ENCODE data around the gene ADD3. TPM values are rescaled to one million over a fixed set of nuclear protein-coding genes. Genes with fewer than 3 reads are reported as not detected.

ADD3 gene
- polyA plus RNA-seq, 1 experiment: 192 TPM

GRCh38 chr10:109971634-109972033 is 36.1 kb upstream of the ADD3 start:
- ChIA-PET POLR2A (no interaction called here), CTCF (no interaction called here)
- Histone ChIP-seq H3K9me3 (ENCODE audit: control insufficient read depth, insufficient read depth, low read length) (no peaks in the 10 kb centered on the region; the same call in 1 of the 2 replicates), H3K27ac (ENCODE audit: low read depth, low read length) (no peak overlapping the region), H3K4me3 (ENCODE audit: low read depth, low read length) (no peak overlapping the region), H3K27me3 (ENCODE audit: control insufficient read depth, insufficient read depth, low read length) (no peaks in the 10 kb centered on the region)
- DNase-seq (ENCODE audit: low read depth, low spot score): no peak
- TF ChIP-seq CTCF (IDR thresholded peaks at IDR 0.05; ENCODE audit: low read depth, low read length): no peak

DNA sequence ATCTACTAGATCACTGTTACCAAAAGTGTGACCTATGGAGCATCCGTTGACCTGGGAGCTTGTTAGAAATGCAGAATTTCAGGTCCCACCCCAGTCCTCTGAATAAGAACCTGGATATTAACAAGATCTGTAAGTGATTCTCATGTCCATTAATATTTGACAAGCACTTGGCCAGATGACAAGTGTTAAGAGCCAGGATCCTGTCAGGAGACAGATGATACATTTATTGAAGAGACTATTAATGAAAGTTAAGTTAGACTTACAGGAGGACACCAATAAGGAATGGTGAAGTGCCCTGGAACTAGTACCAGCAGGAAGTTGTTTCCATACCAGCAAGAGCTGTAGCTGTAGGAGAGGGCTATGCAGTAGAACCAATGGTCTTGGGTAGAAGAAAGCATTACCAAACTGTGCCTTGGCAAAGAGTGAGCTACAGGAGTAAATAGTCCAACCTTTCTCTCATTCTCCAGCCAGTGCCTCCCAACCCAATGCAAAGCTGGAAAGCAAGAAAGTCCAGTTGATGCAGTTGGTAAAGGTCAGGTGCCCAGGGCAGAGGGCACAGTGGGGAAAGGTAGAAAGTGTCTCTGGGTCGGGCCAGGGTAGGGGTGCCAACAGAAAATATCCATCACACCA is 35.3 kb upstream of the ADD3 start:
- DNase-seq (ENCODE audit: low read depth, low spot score): no peak
- H3K9me3 ChIP-seq (ENCODE audit: control insufficient read depth, insufficient read depth, low read length): no peaks in the 10 kb centered on the region; the same call in 1 of the 2 replicates
- TF ChIP-seq CTCF (IDR thresholded peaks at IDR 0.05; ENCODE audit: low read depth, low read length): no peak
- no peaks in the 10 kb centered on the region for H3K27me3 ChIP-seq (ENCODE audit: control insufficient read depth, insufficient read depth, low read length)
- no peak overlapping the region for H3K4me3 ChIP-seq (ENCODE audit: low read depth, low read length)
- POLR2A ChIA-PET: no interaction called here
- no peak overlapping the region for H3K27ac ChIP-seq (ENCODE audit: low read depth, low read length)
- CTCF ChIA-PET: no interaction called here

DNA sequence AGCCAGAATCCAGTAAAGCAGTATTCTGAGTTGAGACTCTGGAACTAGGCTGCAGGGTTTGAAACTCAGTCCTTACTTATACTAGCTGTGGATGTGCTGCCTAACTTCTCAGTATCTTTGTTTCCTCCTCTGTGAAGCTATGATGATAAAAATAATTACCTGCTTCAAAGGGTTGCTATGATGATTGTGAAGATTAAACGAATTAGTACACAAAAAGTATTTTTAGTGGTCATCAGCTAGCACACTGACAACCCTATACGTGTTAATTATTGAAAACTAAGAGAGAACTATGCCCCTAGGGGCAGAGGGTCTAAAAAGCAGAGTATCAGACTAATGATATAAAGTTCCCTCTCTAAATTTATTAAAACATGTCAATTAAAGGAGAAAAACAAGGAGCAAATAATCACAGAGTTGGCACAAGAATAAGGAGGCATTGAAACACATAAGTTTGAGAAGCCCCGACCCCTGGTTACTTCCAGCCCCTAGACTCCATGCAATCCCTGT is 34.4 kb upstream of the ADD3 start:
- H3K9me3 ChIP-seq (ENCODE audit: control insufficient read depth, insufficient read depth, low read length): no peaks in the 10 kb centered on the region; the same call in 1 of the 2 replicates
- ChIA-PET POLR2A (no interaction called here), CTCF (no interaction called here)
- H3K27me3 ChIP-seq (ENCODE audit: control insufficient read depth, insufficient read depth, low read length): no peaks in the 10 kb centered on the region
- DNase-seq (ENCODE audit: low read depth, low spot score): no peak
- no peak overlapping the region for H3K4me3 ChIP-seq (ENCODE audit: low read depth, low read length)
- no peak overlapping the region for H3K27ac ChIP-seq (ENCODE audit: low read depth, low read length)
- no peak for TF ChIP-seq CTCF (IDR thresholded peaks at IDR 0.05; ENCODE audit: low read depth, low read length)

- POLR2A ChIA-PET: no interaction called here
- Histone ChIP-seq H3K27ac (ENCODE audit: low read depth, low read length) (no peak overlapping the region), H3K4me3 (ENCODE audit: low read depth, low read length) (no peak overlapping the region), H3K9me3 (ENCODE audit: control insufficient read depth, insufficient read depth, low read length) (no peaks in the 10 kb centered on the region; the same call in 1 of the 2 replicates), H3K27me3 (ENCODE audit: control insufficient read depth, insufficient read depth, low read length) (no peaks in the 10 kb centered on the region)
- CTCF ChIA-PET: interaction anchor here (0.6 kb wide), 1 partner anchor 33 kb away, joined by 6 read pairs; the partner anchor contains the start of gene ADD3
- no peak for TF ChIP-seq CTCF (IDR thresholded peaks at IDR 0.05; ENCODE audit: low read depth, low read length)
- DNase-seq (ENCODE audit: low read depth, low spot score): no peak
Measured at GRCh38 chr10:109974504-109975191, 33.1 kb upstream of the ADD3 start.
